Liver (tissue), 3 donors: ENCODE results near the gene SYNPR.

Experiments used
- CTCF ChIP-seq: fragments of 150-350 bp; IDR thresholded peaks from 2 replicates; pipeline ENCODE4 v1.5.1; 2017; ENCODE audit warnings: improper control_type of control experiment, low read depth, low read length; ENCODE audit not compliant: missing input control
- GABPA ChIP-seq, 2 donors: IDR thresholded peaks in 1 of 2; conservative IDR thresholded peaks in 1 of 2; 2 replicates each; pipeline ENCODE4 v1.6.1; 2016; ENCODE audit warnings: antibody characterized with exemption in 2 of 2, mild to moderate bottlenecking in 1 of 2, moderate library complexity in 1 of 2
- RAD21 ChIP-seq, 2 donors: IDR thresholded peaks; 2 replicates each; pipeline ENCODE4 v1.6.1; 2016; ENCODE audit warnings: antibody characterized with exemption in 2 of 2, mild to moderate bottlenecking in 2 of 2
- SP1 ChIP-seq: IDR thresholded peaks from 2 replicates; pipeline ENCODE4 v1.6.1; 2018; ENCODE audit warnings: antibody characterized with exemption, mild to moderate bottlenecking
- donor health status: healthy.
- donor health status: healthy.

GRCh38 chr3:63556401-63556800 is 278.3 kb downstream of the SYNPR start:
- no peak for TF ChIP-seq CTCF
- TF ChIP-seq SP1, result no peak
- TF ChIP-seq GABPA (IDR thresholded peaks at IDR 0.05 in 1 of 2, conservative IDR thresholded peaks at IDR 0.05 in 1 of 2), result no peak
- no peak for TF ChIP-seq RAD21 (IDR thresholded peaks at IDR 0.05)
